ENCODE data around the gene CLIC2. TPM values are rescaled to one million over a fixed set of nuclear protein-coding genes. Genes with fewer than 3 reads are reported as not detected.
"Not testable (repeated sequence)": the region's sequence is repeated elsewhere in the genome, so short reads cannot be mapped to it uniquely, and the experiment has no call there.

CLIC2 gene
- total RNA-seq, 2 donors from 2014 or later, result 0.64 to 1.0 TPM

DNA sequence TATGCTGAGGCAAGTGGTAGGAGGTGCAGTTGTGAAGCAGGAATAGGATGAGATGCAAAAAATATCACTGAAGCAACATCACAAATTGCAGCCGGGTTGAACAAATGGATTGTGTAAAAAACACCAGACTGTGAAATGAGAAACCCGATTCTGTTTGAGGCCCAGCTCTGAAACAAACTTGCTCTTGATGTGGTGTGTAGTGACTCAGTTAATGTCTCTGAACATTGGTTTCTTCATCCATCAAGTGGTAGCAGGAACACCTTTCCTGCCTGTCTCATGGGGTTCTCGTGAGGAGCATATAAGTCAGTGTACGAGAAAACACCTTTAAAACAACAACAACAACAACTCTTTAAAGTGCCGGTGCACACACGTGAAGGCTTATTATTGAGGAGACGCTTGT is 29.3 kb upstream of the CLIC2 start:
- no CpG with 5 or more reads among the region's 7 CpGs for WGBS, 2 experiments (ENCODE audit: insufficient coverage in 1 of 2, insufficient read length in 1 of 2)
- H3K27me3 Mint-ChIP-seq (ENCODE audit: insufficient read depth); H3K9me3 Mint-ChIP-seq; H3K4me1 Mint-ChIP-seq; DNase-seq; H3K9me3 ChIP-seq (ENCODE audit: control insufficient read depth, low read length); H3K4me3 ChIP-seq (ENCODE audit: low read length); H3K27ac Mint-ChIP-seq; H3K27me3 ChIP-seq (ENCODE audit: control insufficient read depth, insufficient read depth, low read length, poor library complexity, severe bottlenecking); H3K9ac ChIP-seq (ENCODE audit: extremely low read depth, low read length, poor library complexity, severe bottlenecking); H3K4me1 ChIP-seq (ENCODE audit: control insufficient read depth, insufficient read depth, low read length); H3K36me3 ChIP-seq (ENCODE audit: control insufficient read depth, insufficient read depth, low read length); H3K36me3 Mint-ChIP-seq (ENCODE audit: low read depth); H3K27ac ChIP-seq (ENCODE audit: low read depth, low read length); H3K4me3 Mint-ChIP-seq: not testable (repeated sequence)

DNA sequence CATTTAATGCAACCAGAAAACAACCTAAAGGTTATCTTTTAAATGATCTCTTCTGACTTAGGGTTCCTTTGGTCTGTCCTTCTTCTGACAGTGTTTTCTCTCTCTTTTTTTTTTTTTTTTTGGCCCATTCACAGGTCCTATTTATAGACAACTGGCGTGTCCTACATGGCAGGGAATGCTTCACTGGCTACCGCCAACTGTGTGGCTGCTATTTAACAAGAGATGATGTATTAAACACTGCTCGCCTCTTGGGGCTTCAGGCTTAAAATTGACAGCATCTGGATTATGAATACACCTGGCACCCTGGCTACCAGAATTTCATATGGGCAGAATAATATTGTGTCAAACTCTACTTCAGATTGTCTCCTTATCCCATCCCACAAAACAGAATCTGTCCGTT is 15.0 kb upstream of the CLIC2 start:
- DNase-seq; H3K4me3 ChIP-seq (ENCODE audit: low read length); H3K4me1 ChIP-seq (ENCODE audit: control insufficient read depth, insufficient read depth, low read length); H3K36me3 ChIP-seq (ENCODE audit: control insufficient read depth, insufficient read depth, low read length); H3K9me3 ChIP-seq (ENCODE audit: control insufficient read depth, low read length); H3K27me3 ChIP-seq (ENCODE audit: control insufficient read depth, insufficient read depth, low read length, poor library complexity, severe bottlenecking); H3K36me3 Mint-ChIP-seq (ENCODE audit: low read depth); H3K4me1 Mint-ChIP-seq; H3K27ac Mint-ChIP-seq; H3K4me3 Mint-ChIP-seq; H3K9me3 Mint-ChIP-seq; H3K27me3 Mint-ChIP-seq (ENCODE audit: insufficient read depth); H3K9ac ChIP-seq (ENCODE audit: extremely low read depth, low read length, poor library complexity, severe bottlenecking); H3K27ac ChIP-seq (ENCODE audit: low read depth, low read length): not testable (repeated sequence)
- WGBS, 2 experiments (ENCODE audit: insufficient coverage in 1 of 2, insufficient read length in 1 of 2), result no CpG with 5 or more reads among the region's 4 CpGs

DNA sequence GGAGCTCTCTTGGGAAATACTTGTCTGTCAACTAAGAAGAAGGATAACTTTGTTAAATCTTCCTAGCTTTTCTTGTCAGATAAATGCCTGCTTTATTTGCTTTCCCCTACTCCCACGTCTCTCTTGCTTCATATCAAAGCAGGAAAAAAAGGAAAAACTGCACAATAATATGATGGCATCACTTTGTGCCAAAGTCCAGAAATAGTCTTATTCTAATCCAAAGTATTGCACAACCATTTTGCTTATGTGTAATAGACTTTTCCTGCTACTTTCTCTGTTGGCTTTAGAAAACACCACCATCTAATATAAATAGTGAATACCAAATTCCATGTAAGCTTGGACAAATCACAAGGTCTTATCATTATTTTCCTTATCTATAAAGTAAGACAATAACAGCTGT is 11.3 kb upstream of the CLIC2 start:
- not testable (repeated sequence) for H3K9me3 Mint-ChIP-seq; H3K36me3 Mint-ChIP-seq (ENCODE audit: low read depth)

GRCh38 chrX:155335337-155335712 is 911 bp upstream of the CLIC2 start:
- H3K36me3 Mint-ChIP-seq (ENCODE audit: low read depth); H3K36me3 ChIP-seq (ENCODE audit: control insufficient read depth, insufficient read depth, low read length); H3K9me3 Mint-ChIP-seq; H3K4me3 Mint-ChIP-seq; H3K27me3 ChIP-seq (ENCODE audit: control insufficient read depth, insufficient read depth, low read length, poor library complexity, severe bottlenecking); H3K9ac ChIP-seq (ENCODE audit: extremely low read depth, low read length, poor library complexity, severe bottlenecking); H3K4me3 ChIP-seq (ENCODE audit: low read length); H3K4me1 Mint-ChIP-seq; H3K27me3 Mint-ChIP-seq (ENCODE audit: insufficient read depth); H3K27ac ChIP-seq (ENCODE audit: low read depth, low read length); H3K9me3 ChIP-seq (ENCODE audit: control insufficient read depth, low read length); H3K4me1 ChIP-seq (ENCODE audit: control insufficient read depth, insufficient read depth, low read length); DNase-seq; H3K27ac Mint-ChIP-seq: not testable (repeated sequence)
- 83% methylated on average over 1 of the region's 1 CpG; no CpG with 5 or more reads in 1 of the 2 experiments for WGBS, 2 experiments (ENCODE audit: insufficient coverage in 1 of 2, insufficient read length in 1 of 2)

More for the DNA sequence above, 11.3 kb upstream of the CLIC2 start:
- H3K4me1 Mint-ChIP-seq; H3K4me3 Mint-ChIP-seq; H3K27me3 Mint-ChIP-seq (ENCODE audit: insufficient read depth); H3K27ac ChIP-seq (ENCODE audit: low read depth, low read length); H3K9ac ChIP-seq (ENCODE audit: extremely low read depth, low read length, poor library complexity, severe bottlenecking); H3K9me3 ChIP-seq (ENCODE audit: control insufficient read depth, low read length); H3K4me1 ChIP-seq (ENCODE audit: control insufficient read depth, insufficient read depth, low read length); H3K36me3 ChIP-seq (ENCODE audit: control insufficient read depth, insufficient read depth, low read length); DNase-seq; H3K27me3 ChIP-seq (ENCODE audit: control insufficient read depth, insufficient read depth, low read length, poor library complexity, severe bottlenecking); H3K27ac Mint-ChIP-seq; H3K4me3 ChIP-seq (ENCODE audit: low read length): not testable (repeated sequence)
- no CpG with 5 or more reads among the region's 1 CpG for WGBS, 2 experiments (ENCODE audit: insufficient coverage in 1 of 2, insufficient read length in 1 of 2)

DNA sequence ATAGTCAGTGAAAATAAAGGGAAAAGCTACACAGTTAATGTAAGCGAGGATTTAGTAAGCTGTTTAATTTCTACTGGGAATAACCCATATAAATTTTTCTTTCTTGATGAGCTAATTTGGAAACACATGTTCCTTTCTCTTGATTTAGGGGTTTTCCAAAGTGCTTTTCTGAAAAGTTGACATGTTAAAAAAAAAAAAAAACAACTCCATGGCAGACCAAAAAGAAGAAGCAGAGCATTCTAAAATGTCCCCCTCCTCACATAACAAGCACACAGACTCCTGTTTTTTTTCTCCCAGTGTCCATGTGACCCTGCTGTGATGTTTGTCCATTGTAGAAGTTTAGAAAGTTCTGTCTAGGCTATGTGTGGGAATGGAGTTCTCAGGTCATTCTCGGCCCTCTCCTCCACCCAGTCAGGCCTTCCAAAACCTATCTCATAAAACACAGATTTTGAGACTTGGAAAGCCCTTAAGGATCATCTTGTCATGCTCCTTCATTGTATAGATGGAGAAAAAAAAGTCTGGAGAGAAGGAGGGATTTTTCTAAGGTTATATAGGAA is 792 bp downstream of the CLIC2 start:
- no peak for DNase-seq
- Histone ChIP-seq H3K9me3 (ENCODE audit: control insufficient read depth, low read length) (no peaks in the 10 kb centered on the region), H3K4me1 (ENCODE audit: control insufficient read depth, insufficient read depth, low read length) (no peaks in the 10 kb centered on the region), H3K27me3 (ENCODE audit: control insufficient read depth, insufficient read depth, low read length, poor library complexity, severe bottlenecking) (no peaks in the 10 kb centered on the region), H3K4me3 (ENCODE audit: low read length) (no peak overlapping the region), H3K9ac (ENCODE audit: extremely low read depth, low read length, poor library complexity, severe bottlenecking) (no peak overlapping the region), H3K27ac (ENCODE audit: low read depth, low read length) (no peak overlapping the region), H3K36me3 (ENCODE audit: control insufficient read depth, insufficient read depth, low read length) (no peaks in the 10 kb centered on the region)
- H3K4me3 Mint-ChIP-seq, result no peak overlapping the region
- H3K27ac Mint-ChIP-seq, result no peak overlapping the region
- no CpG with 5 or more reads among the region's 2 CpGs for WGBS, 2 experiments (ENCODE audit: insufficient coverage in 1 of 2, insufficient read length in 1 of 2)
- peaks cover 20% of the 10 kb centered on the region for H3K9me3 Mint-ChIP-seq
- H3K27me3 Mint-ChIP-seq (ENCODE audit: insufficient read depth), result peaks cover 4% of the 10 kb centered on the region
- TF ChIP-seq, protein P1, sequence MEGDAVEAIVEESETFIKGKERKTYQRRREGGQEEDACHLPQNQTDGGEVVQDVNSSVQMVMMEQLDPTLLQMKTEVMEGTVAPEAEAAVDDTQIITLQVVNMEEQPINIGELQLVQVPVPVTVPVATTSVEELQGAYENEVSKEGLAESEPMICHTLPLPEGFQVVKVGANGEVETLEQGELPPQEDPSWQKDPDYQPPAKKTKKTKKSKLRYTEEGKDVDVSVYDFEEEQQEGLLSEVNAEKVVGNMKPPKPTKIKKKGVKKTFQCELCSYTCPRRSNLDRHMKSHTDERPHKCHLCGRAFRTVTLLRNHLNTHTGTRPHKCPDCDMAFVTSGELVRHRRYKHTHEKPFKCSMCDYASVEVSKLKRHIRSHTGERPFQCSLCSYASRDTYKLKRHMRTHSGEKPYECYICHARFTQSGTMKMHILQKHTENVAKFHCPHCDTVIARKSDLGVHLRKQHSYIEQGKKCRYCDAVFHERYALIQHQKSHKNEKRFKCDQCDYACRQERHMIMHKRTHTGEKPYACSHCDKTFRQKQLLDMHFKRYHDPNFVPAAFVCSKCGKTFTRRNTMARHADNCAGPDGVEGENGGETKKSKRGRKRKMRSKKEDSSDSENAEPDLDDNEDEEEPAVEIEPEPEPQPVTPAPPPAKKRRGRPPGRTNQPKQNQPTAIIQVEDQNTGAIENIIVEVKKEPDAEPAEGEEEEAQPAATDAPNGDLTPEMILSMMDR (conservative IDR thresholded peaks at IDR 0.05), result no peak
- H3K4me1 Mint-ChIP-seq, result no peaks in the 10 kb centered on the region
- no peaks in the 10 kb centered on the region for H3K36me3 Mint-ChIP-seq (ENCODE audit: low read depth)
